ENCODE results near the gene SORT1.
"Not testable (repeated sequence)": the region's sequence is repeated elsewhere in the genome, so short reads cannot be mapped to it uniquely, and the experiment has no call there.

SORT1 gene

DNA sequence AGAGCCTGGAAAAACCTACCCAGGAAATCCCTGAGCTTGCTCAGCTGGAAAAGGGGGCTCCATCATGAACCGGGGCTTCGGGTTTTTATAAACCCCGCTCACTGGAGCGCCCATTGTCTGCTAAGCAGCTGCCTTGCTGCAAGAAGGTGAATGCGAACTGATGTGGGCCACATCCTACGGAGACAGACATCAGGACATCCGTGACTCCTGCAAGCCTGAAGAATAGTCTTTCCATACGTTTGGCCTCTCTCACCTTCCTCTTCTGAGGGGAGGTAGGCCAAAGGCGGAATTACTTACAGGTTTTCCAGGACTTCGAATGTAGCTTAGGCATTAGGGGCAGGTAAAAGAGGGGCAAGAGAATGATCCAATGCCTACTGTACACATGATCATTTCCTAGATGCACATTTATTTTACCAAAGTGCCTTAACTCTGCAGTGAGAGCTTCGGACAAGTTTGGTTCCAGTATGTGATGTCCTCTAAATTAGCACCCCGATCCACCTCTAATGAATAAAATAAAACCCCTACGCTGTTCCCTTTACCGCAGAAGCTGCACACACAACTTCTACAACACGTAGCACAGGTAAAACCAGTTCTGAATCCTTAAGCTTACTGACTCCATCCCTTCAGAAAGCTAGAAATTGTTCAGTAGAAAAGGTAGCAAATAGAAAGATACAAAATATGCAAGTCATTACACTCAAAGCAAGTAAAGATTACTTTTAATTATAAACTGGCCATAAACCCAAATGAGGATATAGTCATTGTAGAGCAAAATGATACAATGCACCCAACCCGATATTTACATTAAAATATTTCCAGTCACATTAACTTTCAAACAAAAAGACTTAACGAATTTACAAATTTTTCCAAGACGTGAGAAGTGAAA lies 866 bp upstream of the SORT1 start:
- DNase-seq (ENCODE audit: low read depth in 3 of 3, low spot score in 1 of 3), result no peak

DNA sequence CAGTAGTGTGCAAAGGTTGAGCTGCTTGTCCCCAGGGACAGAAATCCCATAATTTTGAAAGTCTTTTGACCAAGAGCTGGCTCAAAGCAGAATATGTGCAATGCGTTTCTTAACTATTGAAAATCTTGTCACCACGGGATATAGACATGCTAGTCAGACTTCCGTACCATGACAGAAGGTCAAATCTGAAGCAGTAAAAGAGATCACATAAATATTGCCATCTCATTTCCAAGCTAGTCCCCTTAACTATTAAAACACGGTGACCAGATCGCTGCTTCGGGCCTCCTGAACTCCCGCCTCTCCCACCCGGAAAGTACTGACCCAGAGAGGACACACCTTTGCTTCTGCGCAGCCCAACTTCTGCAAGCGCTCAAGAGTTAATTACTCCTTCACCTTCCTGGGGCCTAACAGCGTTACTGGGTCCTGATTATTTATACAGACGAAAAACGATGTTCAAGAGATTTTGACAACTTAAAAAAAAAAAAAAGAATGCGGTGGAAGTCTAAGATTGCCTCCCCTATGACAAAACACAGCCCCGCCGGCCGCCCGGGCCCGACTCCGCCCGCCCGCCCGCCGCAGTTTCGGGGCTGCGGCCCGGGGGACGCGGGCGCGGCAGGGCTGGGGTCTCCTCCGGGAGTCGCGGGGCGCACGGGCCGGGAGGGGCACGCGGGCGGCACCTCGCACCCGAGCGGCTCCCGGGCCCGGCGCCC lies 692 bp downstream of the SORT1 start:
- DNase-seq (ENCODE audit: low read depth in 3 of 3, low spot score in 1 of 3), result no peak

DNA sequence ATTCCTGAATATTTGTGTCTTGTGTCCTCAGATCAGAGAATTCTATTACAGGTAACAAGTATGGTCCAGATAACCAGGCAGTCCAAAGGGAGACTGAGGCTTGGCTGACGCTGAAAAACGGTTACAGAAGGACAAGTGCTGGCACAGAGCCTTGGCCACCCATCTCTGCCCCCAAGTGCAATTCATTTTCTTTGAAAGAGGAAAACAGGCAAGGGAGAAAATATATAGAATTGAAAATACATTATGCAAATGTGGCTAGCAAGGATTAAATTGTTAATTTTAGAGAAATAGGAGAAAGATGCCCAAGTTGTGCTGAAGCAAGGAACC lies 1.2 kb downstream of the SORT1 start:
- no peak for DNase-seq (ENCODE audit: low read depth in 3 of 3, low spot score in 1 of 3)

DNA sequence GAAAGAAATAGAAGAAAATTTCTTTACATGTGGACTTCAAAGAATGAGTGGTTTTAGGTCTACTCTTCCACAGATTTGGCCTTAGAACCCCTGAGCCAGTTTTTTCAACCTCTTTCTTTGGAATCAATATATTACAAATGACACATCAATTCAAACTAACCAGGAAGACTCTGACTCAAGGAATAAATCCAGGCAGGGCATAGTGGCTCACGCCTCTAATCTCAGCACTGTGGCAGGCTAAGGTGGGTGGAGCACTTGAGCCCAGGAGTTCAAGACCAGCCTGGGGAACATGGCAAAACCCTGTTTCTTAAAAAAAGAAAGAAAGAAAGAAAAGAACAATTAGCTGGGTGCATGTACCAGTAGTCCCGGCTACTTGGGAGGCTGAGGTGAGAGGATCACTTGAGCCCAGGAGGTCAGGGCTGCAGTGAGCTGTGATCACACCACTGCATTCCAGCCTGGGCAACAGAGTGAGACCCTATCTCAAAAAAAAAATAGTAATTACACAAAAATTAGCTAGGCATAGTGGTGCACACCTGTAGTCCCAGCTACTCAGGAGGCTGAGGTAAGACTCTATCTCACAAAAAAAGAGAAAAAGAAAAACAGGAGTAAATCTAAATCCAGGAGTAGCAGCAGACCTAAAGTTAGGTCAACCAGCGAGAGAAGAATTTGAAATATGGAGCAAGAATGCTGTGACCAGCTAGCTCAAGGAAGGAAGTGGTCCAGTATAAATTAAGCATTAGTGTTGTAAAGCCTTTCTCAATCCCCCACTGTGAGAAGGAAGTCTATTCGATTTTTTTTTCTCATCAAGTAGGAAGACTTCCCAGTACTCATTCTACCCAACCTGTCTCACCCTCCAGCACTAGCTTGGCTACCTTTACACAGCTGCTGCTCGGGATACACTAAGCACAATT lies 1.9 kb downstream of the SORT1 start:
- no peak for DNase-seq (ENCODE audit: low read depth in 3 of 3, low spot score in 1 of 3)

DNA sequence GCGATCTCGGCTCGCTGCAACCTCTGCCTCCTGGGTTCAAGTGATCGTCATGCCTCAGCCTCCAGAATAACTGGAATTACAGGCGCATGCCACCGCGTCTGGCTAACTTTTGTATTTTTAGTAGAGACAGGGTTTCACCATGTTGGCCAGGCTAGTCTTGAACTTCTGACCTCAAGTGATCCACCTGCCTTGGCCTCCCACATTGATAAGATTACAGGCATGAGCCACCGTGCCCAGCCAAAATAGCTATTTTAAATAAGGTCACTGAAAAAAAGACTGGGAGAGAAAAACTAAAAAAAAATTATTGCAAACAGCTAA lies 2.5 kb downstream of the SORT1 start:
- DNase-seq (ENCODE audit: low read depth in 3 of 3, low spot score in 1 of 3), result not testable (repeated sequence)

DNA sequence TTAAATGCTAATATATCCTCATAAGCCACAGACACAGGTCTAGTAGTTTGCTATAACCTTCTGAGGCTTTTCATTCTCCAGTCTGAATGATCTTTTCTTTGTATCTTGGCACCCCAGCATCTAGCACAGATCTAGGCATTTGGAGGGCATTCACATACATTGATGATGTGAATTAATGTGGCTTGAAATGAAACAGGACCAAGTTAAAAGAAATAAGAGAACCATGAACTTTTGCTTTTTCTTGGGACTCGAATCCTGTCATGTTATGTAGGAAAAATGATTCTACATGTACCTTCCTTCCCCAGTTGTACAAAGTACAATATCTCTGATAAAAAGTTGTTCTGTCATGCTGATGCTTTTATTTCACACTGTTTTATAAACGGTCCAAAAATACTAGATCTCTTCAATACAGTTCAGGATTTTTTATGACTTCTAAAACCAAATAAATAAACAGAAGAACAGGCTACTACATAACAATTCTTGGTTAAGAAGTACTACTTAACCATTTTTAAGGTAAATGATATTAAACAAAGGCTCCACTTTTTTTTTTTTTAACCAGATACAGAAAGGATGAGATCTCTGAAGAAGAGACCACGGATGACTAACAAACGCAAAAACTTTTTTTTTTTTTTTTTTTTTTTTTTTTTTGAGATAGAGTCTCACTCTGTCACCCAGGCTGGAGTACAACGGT lies 3.0 kb downstream of the SORT1 start:
- no peak for DNase-seq (ENCODE audit: low read depth in 3 of 3, low spot score in 1 of 3)

DNA sequence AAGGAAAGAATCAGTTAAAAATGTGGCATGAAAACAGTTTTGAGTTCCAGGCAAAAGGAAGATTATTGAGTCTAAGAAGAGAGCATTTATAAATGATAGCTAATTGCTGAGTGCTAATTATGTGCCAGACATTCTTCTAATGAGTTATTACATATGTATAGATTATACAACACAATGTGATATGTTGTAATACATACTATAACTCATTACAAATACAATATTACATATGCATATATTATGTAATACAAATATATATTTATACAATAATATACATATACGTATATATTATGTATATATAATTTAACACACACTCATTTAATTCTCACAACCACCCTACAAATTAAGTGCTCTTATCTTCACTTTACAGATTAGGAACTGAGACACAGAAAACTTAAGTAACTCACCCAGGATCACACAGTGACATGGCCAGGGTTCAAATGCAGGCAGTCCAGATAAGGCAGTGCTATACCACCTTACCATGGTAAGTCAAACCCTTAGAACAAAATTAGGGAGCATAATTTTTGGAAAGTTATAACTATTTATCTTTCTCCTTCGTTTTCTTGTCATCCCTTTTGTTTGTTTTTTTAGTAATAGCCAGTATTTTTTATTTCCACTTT lies 4.0 kb downstream of the SORT1 start:
- no peak for DNase-seq (ENCODE audit: low read depth in 3 of 3, low spot score in 1 of 3)

DNA sequence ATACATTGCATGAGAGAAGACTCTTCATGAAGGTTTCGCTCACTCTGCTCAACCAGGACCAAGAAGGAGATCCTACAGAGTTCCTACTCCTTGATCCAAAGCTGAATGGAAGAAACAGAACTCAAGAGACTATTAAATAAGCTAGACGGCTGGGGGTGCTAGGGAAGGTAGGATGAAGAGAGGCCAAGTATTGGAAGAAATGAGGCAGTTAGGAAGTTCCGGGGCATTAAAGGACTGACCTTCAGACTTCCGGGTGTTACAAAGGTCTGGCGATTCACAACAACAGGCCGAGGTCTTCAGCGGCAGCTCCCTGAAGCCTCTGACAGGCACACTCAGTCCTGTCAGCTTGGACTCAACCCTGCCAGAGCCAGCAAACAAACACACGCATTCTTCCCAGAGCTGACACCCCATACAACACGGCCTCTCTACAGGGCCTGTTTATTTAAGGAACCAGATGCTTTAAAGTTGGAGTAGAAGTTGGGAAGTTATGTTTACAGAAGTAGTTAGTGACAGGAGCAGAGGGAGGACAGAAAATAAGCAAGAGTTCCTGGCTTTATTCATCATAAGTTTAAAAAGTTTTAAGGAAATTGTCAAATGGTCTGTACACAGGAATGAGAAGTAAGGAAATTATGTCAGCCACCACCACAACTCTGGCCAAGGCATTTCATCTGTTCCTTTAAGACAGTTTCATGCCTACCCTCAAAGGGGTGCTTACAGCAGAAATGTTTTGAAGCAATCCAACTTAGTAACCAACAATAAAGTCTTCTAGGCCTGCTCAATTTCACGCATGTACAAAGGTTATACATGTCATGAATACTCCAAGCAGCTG lies 4.7 kb downstream of the SORT1 start:
- DNase-seq (ENCODE audit: low read depth in 3 of 3, low spot score in 1 of 3), result no peak

DNA sequence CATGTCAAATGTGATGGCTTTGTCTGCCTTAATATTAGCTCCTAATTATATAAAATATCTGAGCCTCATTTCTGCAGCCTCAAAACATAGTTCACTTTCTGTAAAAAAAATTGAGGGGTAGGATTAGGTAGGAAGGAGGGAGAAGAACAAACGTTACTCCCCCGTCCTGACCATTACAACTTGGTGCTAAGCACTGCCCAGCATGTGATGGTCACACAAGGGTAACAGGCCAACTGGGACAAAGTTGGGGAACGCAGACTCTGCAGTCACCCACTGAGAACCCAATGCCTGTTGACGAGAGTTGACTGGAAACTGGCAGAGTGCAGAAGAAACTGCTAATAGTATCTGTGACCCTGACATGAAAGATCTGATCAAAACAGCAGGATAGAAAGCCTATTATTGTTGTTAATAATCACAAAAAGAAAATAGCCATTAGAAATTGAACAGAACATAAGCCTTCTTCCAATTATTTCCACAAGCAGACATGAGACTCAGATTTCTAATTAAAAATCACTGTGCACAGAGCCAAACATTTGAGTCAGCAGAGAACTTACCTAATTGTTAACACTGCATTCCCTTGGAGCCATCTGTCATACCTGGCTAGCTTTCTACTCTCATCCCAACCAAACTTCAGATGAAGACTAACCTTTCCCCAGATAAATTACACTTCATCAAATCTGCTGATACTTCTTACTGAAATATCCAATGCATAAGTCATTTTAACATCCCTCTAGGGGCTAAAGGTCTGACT lies 5.5 kb downstream of the SORT1 start:
- DNase-seq (ENCODE audit: low read depth in 3 of 3, low spot score in 1 of 3), result no peak

DNA sequence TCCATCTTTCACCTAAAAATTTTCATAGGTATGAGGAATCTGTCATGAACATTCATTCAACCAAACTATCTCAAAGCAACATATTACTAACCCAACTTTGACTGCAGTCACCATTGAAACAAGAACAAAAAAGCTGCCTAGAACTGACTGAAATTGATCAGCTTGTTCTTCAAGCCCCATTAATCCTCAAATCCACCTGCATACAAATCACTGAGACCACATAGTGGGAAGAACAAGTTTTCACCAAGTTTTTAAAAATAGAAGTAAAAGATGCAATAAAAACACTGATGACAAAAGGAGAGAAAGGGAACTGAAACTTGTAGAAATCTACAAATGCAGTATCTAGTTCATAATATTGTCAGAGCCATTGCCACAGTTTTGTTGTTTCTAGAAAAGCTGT lies 6.1 kb downstream of the SORT1 start:
- DNase-seq (ENCODE audit: low read depth in 3 of 3, low spot score in 1 of 3), result no peak

DNA sequence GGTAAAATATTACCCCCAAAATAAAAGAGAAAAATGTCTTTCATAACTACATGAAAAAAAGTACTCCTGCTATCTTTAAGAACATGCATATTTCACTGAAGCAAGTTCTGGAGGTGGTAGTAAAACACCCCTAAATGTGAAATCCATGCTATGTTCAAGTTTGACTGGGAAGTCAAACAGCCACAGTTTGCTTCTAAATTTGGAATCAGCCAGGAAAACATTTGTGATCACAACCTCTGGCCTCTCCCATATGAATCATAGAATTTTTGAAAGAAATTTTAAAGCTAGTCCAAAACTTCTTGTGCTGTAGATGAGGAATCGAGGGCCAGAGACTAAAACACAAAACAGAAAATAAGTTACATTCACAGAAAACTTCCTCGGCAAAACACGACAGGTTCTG lies 6.6 kb downstream of the SORT1 start:
- no peak for DNase-seq (ENCODE audit: low read depth in 3 of 3, low spot score in 1 of 3)

DNA sequence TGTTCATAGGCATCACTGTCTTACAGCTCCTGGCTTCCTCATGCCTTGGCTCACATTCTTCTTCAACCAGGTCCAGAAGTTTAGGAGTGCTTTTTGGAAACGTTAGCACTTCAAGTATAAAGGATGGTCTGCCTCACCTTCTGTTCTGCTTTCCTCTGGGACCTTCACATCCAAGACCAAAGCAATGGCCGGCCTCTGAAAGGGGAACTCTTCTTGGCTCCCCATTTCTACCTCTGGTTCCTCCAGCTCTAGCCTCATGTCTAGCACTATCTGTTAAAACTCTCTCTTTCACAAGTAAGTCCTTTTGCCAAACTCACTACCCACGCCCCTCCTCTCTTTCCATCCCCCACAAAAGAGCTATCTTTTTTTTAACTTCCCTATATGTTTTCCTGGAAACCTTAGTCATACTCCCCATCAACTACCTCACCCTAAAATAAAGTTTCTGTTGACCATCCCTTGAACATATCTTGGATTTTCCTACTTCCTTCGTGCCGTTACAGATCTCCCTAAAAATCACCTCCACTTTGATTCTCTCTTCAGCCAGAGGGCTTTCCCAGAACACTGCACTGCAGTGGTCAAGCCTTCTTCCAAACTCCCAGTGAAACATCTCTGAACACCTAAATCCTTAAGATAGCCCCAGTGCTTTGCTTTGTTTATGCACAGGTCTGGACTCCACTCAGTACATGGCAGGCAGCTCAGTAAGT lies 7.9 kb downstream of the SORT1 start:
- no peak for DNase-seq (ENCODE audit: low read depth in 3 of 3, low spot score in 1 of 3)

DNA sequence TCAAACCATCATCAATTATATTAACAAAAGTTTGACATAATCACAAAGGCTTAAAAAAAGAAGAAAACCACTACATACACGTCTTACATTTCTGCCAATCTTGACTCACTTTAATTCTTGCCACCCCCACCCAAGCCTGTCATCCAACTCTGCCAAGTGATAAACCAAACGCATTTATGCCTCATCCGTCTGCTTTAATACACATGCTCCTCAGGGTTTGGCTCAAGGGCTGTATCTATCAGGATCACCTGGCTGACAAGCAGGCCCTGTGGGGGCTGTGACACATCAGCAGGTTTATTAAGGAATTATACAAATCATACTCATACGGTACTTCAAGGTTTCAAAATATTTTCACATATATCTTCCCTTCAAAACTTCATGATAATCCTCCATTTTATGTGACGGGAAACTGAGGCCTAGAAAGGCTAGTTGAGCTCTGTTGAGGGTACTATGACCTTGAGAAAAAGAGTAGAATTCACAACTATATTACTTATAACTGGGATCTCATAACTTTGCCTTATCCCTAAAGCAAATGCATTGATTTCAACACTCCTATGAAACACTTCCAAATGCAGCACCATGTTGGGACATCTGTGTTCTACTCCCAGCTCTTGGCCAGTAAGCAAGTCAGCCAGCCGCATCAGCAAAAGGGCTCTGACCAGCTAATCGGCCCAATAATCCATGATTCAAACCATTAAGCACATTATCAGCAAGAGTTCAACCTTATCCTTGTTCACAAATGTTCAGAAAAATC lies 8.7 kb downstream of the SORT1 start:
- DNase-seq (ENCODE audit: low read depth in 3 of 3, low spot score in 1 of 3), result no peak

DNA sequence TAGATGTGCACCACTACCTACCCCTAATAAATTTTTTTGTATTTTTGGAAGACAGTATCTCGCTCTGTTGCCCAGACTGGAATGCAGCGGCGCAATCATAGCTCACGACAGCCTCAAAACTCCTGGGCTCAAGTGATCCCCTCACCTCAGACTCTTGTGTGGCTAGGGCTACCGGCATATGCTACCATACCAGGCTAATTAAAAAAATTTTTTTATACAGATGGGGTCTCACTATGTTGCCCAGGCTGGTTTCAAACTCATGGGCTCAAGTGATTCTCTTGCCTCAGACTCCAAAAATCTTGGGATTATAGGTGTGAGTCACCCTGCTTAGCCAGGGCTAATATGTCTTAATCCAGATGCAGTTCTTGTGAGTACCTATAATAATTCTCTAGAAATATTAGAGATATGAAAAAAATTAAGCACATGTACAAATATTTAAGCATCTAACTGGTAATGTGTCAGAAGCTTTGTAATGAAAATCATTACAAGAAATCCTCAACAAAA lies 9.5 kb downstream of the SORT1 start:
- no peak for DNase-seq (ENCODE audit: low read depth in 3 of 3, low spot score in 1 of 3)

DNA sequence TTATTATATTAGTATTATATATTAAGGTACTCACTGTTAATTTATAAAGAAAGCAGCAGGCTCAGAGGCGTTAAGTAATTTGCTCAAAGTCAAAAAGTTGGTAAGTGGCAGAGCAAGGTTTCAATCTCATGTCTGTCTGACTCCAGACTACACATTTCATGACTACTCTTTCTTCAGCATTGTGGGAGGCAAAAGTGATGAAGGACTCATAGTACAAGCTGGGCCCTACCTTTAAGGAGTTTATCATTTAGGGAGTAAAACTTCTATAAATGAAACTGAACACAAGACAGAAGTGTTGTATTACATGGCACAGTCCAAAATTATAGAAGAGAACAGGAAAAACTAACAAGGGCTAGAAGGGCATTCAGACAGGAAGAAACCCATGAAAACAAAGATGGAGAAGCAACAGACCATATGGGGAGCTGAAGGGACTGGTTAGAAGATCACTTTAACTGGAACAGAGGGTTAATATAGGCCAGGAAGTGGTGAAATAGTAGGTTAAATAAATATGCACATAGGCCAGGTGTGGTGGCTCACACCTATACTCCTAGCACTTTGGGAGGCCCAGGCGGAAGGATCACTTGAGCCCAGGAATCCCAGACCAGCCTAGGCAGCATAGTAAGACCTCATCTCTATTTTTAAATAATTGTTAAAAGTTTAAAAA lies 11.5 kb downstream of the SORT1 start:
- DNase-seq (ENCODE audit: low read depth in 3 of 3, low spot score in 1 of 3), result no peak

DNA sequence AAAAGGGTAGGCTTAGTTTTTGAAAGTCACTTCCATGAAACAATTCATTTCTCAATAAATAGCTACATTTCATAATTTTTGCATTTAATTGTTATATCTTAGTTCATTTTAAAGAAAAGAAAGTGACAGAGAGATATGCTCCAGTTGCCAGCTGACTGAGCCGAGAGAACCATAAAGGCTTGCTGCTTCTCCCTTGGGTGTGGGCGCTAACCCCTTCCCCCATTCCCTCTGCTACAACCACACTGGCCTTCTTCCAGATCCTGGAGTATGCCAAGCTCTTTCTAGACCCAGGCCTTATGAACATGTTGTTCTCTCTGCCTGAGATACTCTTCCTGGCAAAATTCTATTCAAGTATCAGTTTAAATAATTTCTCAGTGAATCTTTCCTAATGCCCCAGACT lies 12.3 kb downstream of the SORT1 start:
- no peak for DNase-seq (ENCODE audit: low read depth in 3 of 3, low spot score in 1 of 3)

DNA sequence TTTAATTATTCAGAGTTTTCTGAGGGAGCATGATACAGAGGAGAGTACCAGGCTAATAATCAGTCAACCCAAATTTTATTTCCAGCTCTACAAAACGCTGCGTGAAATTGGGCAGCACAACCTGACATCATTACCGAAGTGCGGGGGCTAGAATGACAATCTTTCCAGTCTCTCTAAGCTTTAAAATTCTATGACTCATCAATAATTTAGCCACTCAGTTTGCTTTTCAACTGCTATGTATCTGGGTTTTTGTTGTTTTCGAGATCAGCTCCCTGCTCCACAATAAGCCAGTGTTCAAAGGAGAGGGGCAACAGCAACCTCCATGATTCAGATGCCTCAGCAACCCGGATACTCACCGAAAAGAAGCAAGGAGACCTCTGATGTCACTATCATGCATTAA lies 13.9 kb downstream of the SORT1 start:
- no peak for DNase-seq (ENCODE audit: low read depth in 3 of 3, low spot score in 1 of 3)

All from stimulated activated CD4-positive, alpha-beta T cell treated with anti-CD3 and anti-CD28 coated beads, TNF-alpha, amount 100 ng/mL, for 1 hour (primary cell).